ENCODE data around the gene PYDC2. TPM values are rescaled to one million over a fixed set of nuclear protein-coding genes. Genes with fewer than 3 reads are reported as not detected.

PYDC2 gene
- total and polyA plus RNA-seq, 2 donors (not counting 3 experiments of a cell fraction or from before 2014, with no cell fraction given): not detected

DNA sequence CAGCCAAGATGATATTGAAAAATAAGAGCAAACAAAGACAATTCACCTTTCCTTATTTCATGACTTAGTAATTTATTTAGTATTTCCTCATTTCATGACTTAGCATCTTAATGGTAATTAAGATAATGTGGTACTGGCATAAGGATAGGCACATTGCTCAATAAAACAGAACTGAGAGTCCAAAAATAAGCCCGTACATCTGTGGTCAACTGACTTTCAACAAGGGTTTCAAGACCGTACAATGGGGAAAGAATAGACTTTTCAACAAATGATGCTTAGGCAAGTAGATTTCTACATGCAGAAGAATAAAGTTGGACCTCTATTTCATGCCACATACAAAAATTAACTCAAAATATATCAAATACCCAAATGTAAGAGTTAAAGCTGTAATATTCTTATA, 603 bp upstream of the PYDC2 start:
- Histone ChIP-seq H4K20me1 (replicated peaks; ENCODE audit: control insufficient read depth, extremely low read depth, insufficient read depth, low read length) (no peaks in the 10 kb centered on the region), H2AFZ (ENCODE audit: low read depth, low read length) (no peak overlapping the region), H3K9me3 (replicated peaks; ENCODE audit: control insufficient read depth, insufficient read depth, low read length) (no peaks in the 10 kb centered on the region), H3K4me3 (replicated peaks in 1 of 3; ENCODE audit: insufficient read depth in 1 of 3, low read depth in 1 of 3, low read length in 3 of 3) (no peak overlapping the region), H3K9me1 (replicated peaks; ENCODE audit: control insufficient read depth, extremely low read depth, insufficient read depth, low read length) (no peaks in the 10 kb centered on the region), H3K4me2 (ENCODE audit: insufficient read depth, low read length) (no peak overlapping the region), H3K27me3 (ENCODE audit: control insufficient read depth in 2 of 2, insufficient read depth in 2 of 2, low read length in 2 of 2) (no peaks in the 10 kb centered on the region), H3K27ac (ENCODE audit: insufficient read depth, low read depth, low read length) (no peak overlapping the region), H3K9ac (replicated peaks; ENCODE audit: extremely low read depth, insufficient read depth, low read length) (no peak overlapping the region), H3K4me1 (ENCODE audit: control insufficient read depth, extremely low read depth, insufficient read depth, low read length) (no peaks in the 10 kb centered on the region), H3K36me3 (ENCODE audit: control insufficient read depth in 2 of 2, extremely low read depth in 1 of 2, insufficient read depth in 2 of 2, low read length in 2 of 2) (no peaks in the 10 kb centered on the region), H3K79me2 (ENCODE audit: control insufficient read depth, insufficient read depth, low read length) (no peaks in the 10 kb centered on the region)
- CTCF ChIA-PET: no interaction called here
- BruUV-seq (replicated peaks): no TSS peak
- no peak for DNase-seq (ENCODE audit: low read depth, low spot score)
- POLR2A ChIA-PET: no interaction called here
- intact Hi-C loops (cut with micrococcal nuclease) (no loop called here), dilution Hi-C loops (cut with MboI; ENCODE audit: extremely low pct_ligation_motif_present, low sequenced_read_pairs) (no loop called here)
- no peak for FAIRE-seq
- TF ChIP-seq POLR2A (IDR thresholded peaks at IDR 0.05; ENCODE audit: low read depth, low read length) (no peak), FOS (IDR thresholded peaks at IDR 0.05; ENCODE audit: borderline replicate concordance, insufficient read depth, low read length) (no peak), MYC (IDR thresholded peaks at IDR 0.05; ENCODE audit: low read depth, low read length) (no peak), EZH2 (IDR thresholded peaks at IDR 0.05; ENCODE audit: borderline replicate concordance, low read depth, low read length, severe bottlenecking) (no peak)
- TF ChIP-seq, protein P1, sequence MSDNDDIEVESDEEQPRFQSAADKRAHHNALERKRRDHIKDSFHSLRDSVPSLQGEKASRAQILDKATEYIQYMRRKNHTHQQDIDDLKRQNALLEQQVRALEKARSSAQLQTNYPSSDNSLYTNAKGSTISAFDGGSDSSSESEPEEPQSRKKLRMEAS (IDR thresholded peaks at IDR 0.05; ENCODE audit: insufficient read depth, insufficient read length): no peak

DNA sequence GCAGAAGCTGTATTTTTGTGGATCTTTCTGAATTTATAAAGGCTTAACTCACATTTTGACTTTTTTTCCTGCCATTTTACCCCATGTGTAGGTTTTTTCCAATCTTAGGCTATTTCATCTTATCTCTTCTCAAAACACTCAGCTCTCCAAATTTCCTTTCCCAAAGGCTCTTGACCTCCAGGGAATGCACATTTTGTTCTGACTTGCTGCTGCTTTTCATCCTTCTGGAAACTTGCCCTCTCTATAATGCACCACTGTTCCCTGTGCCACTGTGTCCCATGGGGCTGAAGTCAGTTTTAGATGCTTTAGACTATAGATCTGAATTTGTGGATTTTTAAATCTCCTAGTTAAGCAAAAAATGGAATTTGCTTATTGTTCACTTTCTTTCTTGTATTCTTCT, 9.1 kb downstream of the PYDC2 start:
- FAIRE-seq: no peak
- no peak overlapping the region for H3K4me3 ChIP-seq (replicated peaks in 1 of 3; ENCODE audit: insufficient read depth in 1 of 3, low read depth in 1 of 3, low read length in 3 of 3)
- no peak overlapping the region for H3K27ac ChIP-seq (ENCODE audit: insufficient read depth, low read depth, low read length)
- H3K9me3 ChIP-seq (replicated peaks; ENCODE audit: control insufficient read depth, insufficient read depth, low read length): no peaks in the 10 kb centered on the region
- no peak overlapping the region for H3K9ac ChIP-seq (replicated peaks; ENCODE audit: extremely low read depth, insufficient read depth, low read length)
- H4K20me1 ChIP-seq (replicated peaks; ENCODE audit: control insufficient read depth, extremely low read depth, insufficient read depth, low read length): no peaks in the 10 kb centered on the region
- dilution Hi-C loops (cut with MboI; ENCODE audit: extremely low pct_ligation_motif_present, low sequenced_read_pairs) (no loop called here), intact Hi-C loops (cut with micrococcal nuclease) (no loop called here)
- H3K4me2 ChIP-seq (ENCODE audit: insufficient read depth, low read length): no peak overlapping the region
- no peak overlapping the region for H2AFZ ChIP-seq (ENCODE audit: low read depth, low read length)
- H3K79me2 ChIP-seq (ENCODE audit: control insufficient read depth, insufficient read depth, low read length): no peaks in the 10 kb centered on the region
- no peaks in the 10 kb centered on the region for H3K9me1 ChIP-seq (replicated peaks; ENCODE audit: control insufficient read depth, extremely low read depth, insufficient read depth, low read length)
- no peaks in the 10 kb centered on the region for H3K4me1 ChIP-seq (ENCODE audit: control insufficient read depth, extremely low read depth, insufficient read depth, low read length)
- no TSS peak for BruUV-seq (replicated peaks)
- no peaks in the 10 kb centered on the region for H3K36me3 ChIP-seq (ENCODE audit: control insufficient read depth in 2 of 2, extremely low read depth in 1 of 2, insufficient read depth in 2 of 2, low read length in 2 of 2)
- TF ChIP-seq JUN (IDR thresholded peaks at IDR 0.05; ENCODE audit: borderline replicate concordance, insufficient read depth, insufficient read length, low read depth) (no peak), FOS (IDR thresholded peaks at IDR 0.05; ENCODE audit: borderline replicate concordance, insufficient read depth, low read length) (no peak), GATA2 (IDR thresholded peaks at IDR 0.05; ENCODE audit: insufficient read depth, insufficient read length, low read depth, low read length) (no peak), POLR2A (IDR thresholded peaks at IDR 0.05; ENCODE audit: low read depth, low read length) (no peak), POLR2AphosphoS5 (IDR thresholded peaks at IDR 0.05; ENCODE audit: insufficient read depth, low read depth, low read length) (no peak), MYC (IDR thresholded peaks at IDR 0.05; ENCODE audit: low read depth, low read length) (no peak), EZH2 (IDR thresholded peaks at IDR 0.05; ENCODE audit: borderline replicate concordance, low read depth, low read length, severe bottlenecking) (no peak)
- TF ChIP-seq, protein P2, sequence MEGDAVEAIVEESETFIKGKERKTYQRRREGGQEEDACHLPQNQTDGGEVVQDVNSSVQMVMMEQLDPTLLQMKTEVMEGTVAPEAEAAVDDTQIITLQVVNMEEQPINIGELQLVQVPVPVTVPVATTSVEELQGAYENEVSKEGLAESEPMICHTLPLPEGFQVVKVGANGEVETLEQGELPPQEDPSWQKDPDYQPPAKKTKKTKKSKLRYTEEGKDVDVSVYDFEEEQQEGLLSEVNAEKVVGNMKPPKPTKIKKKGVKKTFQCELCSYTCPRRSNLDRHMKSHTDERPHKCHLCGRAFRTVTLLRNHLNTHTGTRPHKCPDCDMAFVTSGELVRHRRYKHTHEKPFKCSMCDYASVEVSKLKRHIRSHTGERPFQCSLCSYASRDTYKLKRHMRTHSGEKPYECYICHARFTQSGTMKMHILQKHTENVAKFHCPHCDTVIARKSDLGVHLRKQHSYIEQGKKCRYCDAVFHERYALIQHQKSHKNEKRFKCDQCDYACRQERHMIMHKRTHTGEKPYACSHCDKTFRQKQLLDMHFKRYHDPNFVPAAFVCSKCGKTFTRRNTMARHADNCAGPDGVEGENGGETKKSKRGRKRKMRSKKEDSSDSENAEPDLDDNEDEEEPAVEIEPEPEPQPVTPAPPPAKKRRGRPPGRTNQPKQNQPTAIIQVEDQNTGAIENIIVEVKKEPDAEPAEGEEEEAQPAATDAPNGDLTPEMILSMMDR (IDR thresholded peaks at IDR 0.05; ENCODE audit: extremely low read depth in 1 of 2, insufficient read depth in 1 of 2, low read depth in 1 of 2, low read length in 2 of 2): no peak
- TF ChIP-seq, protein P1 (IDR thresholded peaks at IDR 0.05; ENCODE audit: insufficient read depth, insufficient read length): no peak
- no peaks in the 10 kb centered on the region for H3K27me3 ChIP-seq (ENCODE audit: control insufficient read depth in 2 of 2, insufficient read depth in 2 of 2, low read length in 2 of 2)
- DNase-seq (ENCODE audit: low read depth, low spot score): no peak
- ChIA-PET POLR2A (no interaction called here), CTCF (interaction anchor here (2.1 kb wide), 1 partner anchor 974 kb away, joined by 4 read pairs; no protein-coding TSS in a partner anchor)
